Loucy (cell line): ENCODE data around the gene TRABD2B.

Source experiments
- EZH2phosphoT487 ChIP-seq: fragments of 200-600 bp; IDR thresholded peaks from 2 replicates; pipeline ENCODE4 v1.6.1; 2018; ENCODE audit warnings: antibody characterized with exemption, mild to moderate bottlenecking, moderate library complexity, borderline replicate concordance
- TF ChIP-seq, protein P1 (sequence below): fragments of 200-600 bp; sonication (generic); conservative IDR thresholded peaks from 2 replicates; pipeline ENCODE4 v1.5.1; 2014; ENCODE audit warnings: mild to moderate bottlenecking, antibody characterized with exemption, low read length

GRCh38 chr1:47865881-47866535 lies 131.2 kb downstream of the TRABD2B start:
- TF ChIP-seq, protein P1, sequence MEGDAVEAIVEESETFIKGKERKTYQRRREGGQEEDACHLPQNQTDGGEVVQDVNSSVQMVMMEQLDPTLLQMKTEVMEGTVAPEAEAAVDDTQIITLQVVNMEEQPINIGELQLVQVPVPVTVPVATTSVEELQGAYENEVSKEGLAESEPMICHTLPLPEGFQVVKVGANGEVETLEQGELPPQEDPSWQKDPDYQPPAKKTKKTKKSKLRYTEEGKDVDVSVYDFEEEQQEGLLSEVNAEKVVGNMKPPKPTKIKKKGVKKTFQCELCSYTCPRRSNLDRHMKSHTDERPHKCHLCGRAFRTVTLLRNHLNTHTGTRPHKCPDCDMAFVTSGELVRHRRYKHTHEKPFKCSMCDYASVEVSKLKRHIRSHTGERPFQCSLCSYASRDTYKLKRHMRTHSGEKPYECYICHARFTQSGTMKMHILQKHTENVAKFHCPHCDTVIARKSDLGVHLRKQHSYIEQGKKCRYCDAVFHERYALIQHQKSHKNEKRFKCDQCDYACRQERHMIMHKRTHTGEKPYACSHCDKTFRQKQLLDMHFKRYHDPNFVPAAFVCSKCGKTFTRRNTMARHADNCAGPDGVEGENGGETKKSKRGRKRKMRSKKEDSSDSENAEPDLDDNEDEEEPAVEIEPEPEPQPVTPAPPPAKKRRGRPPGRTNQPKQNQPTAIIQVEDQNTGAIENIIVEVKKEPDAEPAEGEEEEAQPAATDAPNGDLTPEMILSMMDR = no peak
- no peak for TF ChIP-seq EZH2phosphoT487
